Keratinocyte (primary cell): ENCODE measurements around the gene LHX4. TPM values are rescaled to one million over a fixed set of nuclear protein-coding genes. Genes with fewer than 3 reads are reported as not detected.

Experiments used
- DNase-seq: peaks from one replicate; pipeline ENCODE4 v3.0.0-alpha.2; 2011; ENCODE audit warnings: low read depth, missing footprints, low spot score
- FAIRE-seq: peaks from 2 replicates; lab custom pipeline; 2011; peaks lifted over from hg19 to GRCh38; lab: Jason Lieb, UNC
- H2AFZ ChIP-seq: 2 replicates; pipeline ENCODE4 v1.6.0; 2012; ENCODE audit warnings: low read length, control low read depth, inconsistent platforms; ENCODE audit not compliant: control insufficient read depth
- H3K27ac ChIP-seq: 2 replicates; pipeline ENCODE4 v1.5.1; 2011; ENCODE audit warnings: low read length; ENCODE audit not compliant: control insufficient read depth, insufficient read depth
- H3K27me3 ChIP-seq: 3 replicates; pipeline ENCODE4 v1.6.0; 2011; ENCODE audit warnings: low read length; ENCODE audit not compliant: control insufficient read depth, insufficient read depth; ENCODE audit errors: extremely low read depth
- H3K36me3 ChIP-seq, 2 experiments: 2 replicates in 1 of 2; 3 replicates in 1 of 2; pipeline ENCODE4 v1.5.1; 2011; ENCODE audit warnings: low read length in 2 of 2, mild to moderate bottlenecking in 1 of 2; ENCODE audit not compliant: control insufficient read depth in 2 of 2, insufficient read depth in 2 of 2; ENCODE audit errors: extremely low read depth in 1 of 2
- H3K4me1 ChIP-seq: 3 replicates; pipeline ENCODE4 v1.5.1; 2011; ENCODE audit warnings: low read length; ENCODE audit not compliant: control insufficient read depth, insufficient read depth; ENCODE audit errors: extremely low read depth
- H3K4me2 ChIP-seq: 3 replicates; pipeline ENCODE4 v1.6.0; 2011; ENCODE audit warnings: low read depth, low read length; ENCODE audit not compliant: control insufficient read depth, insufficient read depth; ENCODE audit errors: extremely low read depth
- H3K4me3 ChIP-seq, 3 experiments: fragments of 200-600 bp in 1 of 3; sonication (generic) in 1 of 3; 2 replicates in 2 of 3; 3 replicates in 1 of 3; pipeline ENCODE4 v1.5.1; 2011 to 2016; ENCODE audit warnings: low read length in 3 of 3, mild to moderate bottlenecking in 3 of 3, control low read depth in 2 of 3, inconsistent platforms in 1 of 3, low read depth in 1 of 3, mixed read lengths in 1 of 3, mixed run types in 1 of 3, moderate library complexity in 1 of 3; ENCODE audit not compliant: control insufficient read depth in 2 of 3, insufficient read depth in 2 of 3; ENCODE audit errors: extremely low read depth in 1 of 3
- H3K79me2 ChIP-seq: 2 replicates; pipeline ENCODE4 v1.6.0; 2012; ENCODE audit warnings: low read length; ENCODE audit not compliant: control insufficient read depth, insufficient read depth
- H3K9ac ChIP-seq: 3 replicates; pipeline ENCODE4 v1.6.0; 2011; ENCODE audit warnings: low read length; ENCODE audit not compliant: control insufficient read depth, insufficient read depth; ENCODE audit errors: extremely low read depth
- H3K9me1 ChIP-seq: 3 replicates; pipeline ENCODE4 v1.6.0; 2011; ENCODE audit warnings: low read length; ENCODE audit not compliant: control insufficient read depth, insufficient read depth; ENCODE audit errors: extremely low read depth
- H3K9me3 ChIP-seq: 2 replicates; pipeline ENCODE4 v1.5.1; 2012; ENCODE audit warnings: low read depth, low read length; ENCODE audit not compliant: control insufficient read depth
- H4K20me1 ChIP-seq: 3 replicates; pipeline ENCODE4 v1.6.0; 2011; ENCODE audit warnings: low read length; ENCODE audit not compliant: control insufficient read depth, insufficient read depth; ENCODE audit errors: extremely low read depth
- CTCF ChIP-seq, 3 experiments: IDR thresholded peaks in 1 of 3; conservative IDR thresholded peaks in 1 of 3; optimal IDR thresholded peaks in 1 of 3; 2 replicates in 2 of 3; 3 replicates in 1 of 3; pipeline versions ENCODE3 to v1.5.1; 2011; ENCODE audit warnings: low read length in 3 of 3, mild to moderate bottlenecking in 3 of 3, moderate library complexity in 2 of 3, control low read depth in 1 of 3, inconsistent platforms in 1 of 3; ENCODE audit not compliant: insufficient read depth in 2 of 3; ENCODE audit errors: extremely low read depth in 1 of 3
- EZH2 ChIP-seq: IDR thresholded peaks from one replicate; pipeline ENCODE4 v1.6.1; 2012; ENCODE audit warnings: inconsistent platforms, mild to moderate bottlenecking, low read length, moderate library complexity
- dilution Hi-C: fragments of 300-500 bp; cut with MboI; formaldehyde crosslinking; loops from one replicate; pipeline ENCODE4 v1.7.0; 2020; ENCODE audit warnings: low sequenced_read_pairs; ENCODE audit not compliant: extremely low pct_ligation_motif_present
- polyA plus RNA-seq, 5 experiments: library from polyadenylated mRNA; depleted of rRNA in 3 of 5; stranded (reverse) in 3 of 5; stranded (forward) in 1 of 5; unstranded in 1 of 5; fragments of >200 nt; gene quantifications; 1 replicate in 1 of 5; 2 replicates in 3 of 5; 3 replicates in 1 of 5; pipeline versions ENCODE4 v1.2.1 to v1.2.3, GENCODE V29; 2011 to 2012; ENCODE audit warnings: missing spikeins in 2 of 5, low read depth in 1 of 5, low replicate concordance in 1 of 5

LHX4 gene
- polyA plus RNA-seq, 1 donor (not counting 4 experiments of a cell fraction or from before 2014, with no cell fraction given), result not detected

GRCh38 chr1:180287988-180288705 is 58.1 kb downstream of the LHX4 start:
- Histone ChIP-seq H3K4me1 (no peaks in the 10 kb centered on the region), H3K27ac (no peak overlapping the region), H2AFZ (no peak overlapping the region), H3K9me1 (no peaks in the 10 kb centered on the region), H3K79me2 (no peaks in the 10 kb centered on the region), H3K27me3 (no peaks in the 10 kb centered on the region), H3K4me3 (no peak overlapping the region), H3K4me2 (no peak overlapping the region), H4K20me1 (no peaks in the 10 kb centered on the region), H3K9ac (no peak overlapping the region), H3K36me3 (peaks cover 1 to 12% of the 10 kb centered on the region in 2 experiments), H3K9me3 (no peaks in the 10 kb centered on the region)
- no peak for TF ChIP-seq EZH2
- no peak for TF ChIP-seq CTCF (optimal IDR thresholded peaks at IDR 0.05 in 1 of 3, IDR thresholded peaks at IDR 0.05 in 1 of 3, conservative IDR thresholded peaks at IDR 0.05 in 1 of 3; ENCODE audit: extremely low read depth in 1 of 3, insufficient read depth in 2 of 3, low read length in 3 of 3)
- DNase-seq (no peak), FAIRE-seq (no peak)
- dilution Hi-C loops, result no loop called here

GRCh38 chr1:180288940-180289339 is 58.9 kb downstream of the LHX4 start:
- H3K4me1 ChIP-seq, result no peaks in the 10 kb centered on the region
- no peaks in the 10 kb centered on the region for H3K9me3 ChIP-seq
- H4K20me1 ChIP-seq, result no peaks in the 10 kb centered on the region
- no peak overlapping the region for H3K4me3 ChIP-seq
- dilution Hi-C loops, result no loop called here
- no peaks in the 10 kb centered on the region for H3K9me1 ChIP-seq
- no peaks in the 10 kb centered on the region for H3K27me3 ChIP-seq
- no peak overlapping the region for H3K27ac ChIP-seq
- no peak overlapping the region for H3K9ac ChIP-seq
- FAIRE-seq (no peak), DNase-seq (no peak)
- no peak overlapping the region for H3K4me2 ChIP-seq
- H2AFZ ChIP-seq, result no peak overlapping the region
- TF ChIP-seq EZH2 (no peak), CTCF (optimal IDR thresholded peaks at IDR 0.05 in 1 of 3, IDR thresholded peaks at IDR 0.05 in 1 of 3, conservative IDR thresholded peaks at IDR 0.05 in 1 of 3; ENCODE audit: extremely low read depth in 1 of 3, insufficient read depth in 2 of 3, low read length in 3 of 3) (no peak)
- H3K79me2 ChIP-seq, result no peaks in the 10 kb centered on the region
- peaks cover 1 to 10% of the 10 kb centered on the region in 2 experiments for H3K36me3 ChIP-seq
